IPS-18a (cell line): Measurements from ENCODE around the gene SMCHD1.

Experiments
- H3K27ac ChIP-seq: one replicate; pipeline ENCODE4 v1.5.1; 2013; ENCODE audit warnings: low read length
- H3K27me3 ChIP-seq: one replicate; pipeline ENCODE4 v1.6.1; 2013; ENCODE audit warnings: mild to moderate bottlenecking, low read length; ENCODE audit not compliant: control insufficient read depth, insufficient read depth
- H3K36me3 ChIP-seq: one replicate; pipeline ENCODE4 v1.6.1; 2013; ENCODE audit warnings: low read depth, low read length; ENCODE audit not compliant: control insufficient read depth
- H3K4me1 ChIP-seq: one replicate; pipeline ENCODE4 v1.6.1; 2013; ENCODE audit warnings: low read depth, low read length; ENCODE audit not compliant: control insufficient read depth
- H3K4me3 ChIP-seq: one replicate; pipeline ENCODE4 v1.5.1; 2013; ENCODE audit warnings: low read length
- H3K9ac ChIP-seq: one replicate; pipeline ENCODE4 v1.6.1; 2013; ENCODE audit warnings: mild to moderate bottlenecking, low read length, moderate library complexity
- H3K9me3 ChIP-seq: one replicate; pipeline ENCODE4 v1.6.1; 2013; ENCODE audit warnings: low read depth, low read length; ENCODE audit not compliant: control insufficient read depth

SMCHD1 gene

DNA sequence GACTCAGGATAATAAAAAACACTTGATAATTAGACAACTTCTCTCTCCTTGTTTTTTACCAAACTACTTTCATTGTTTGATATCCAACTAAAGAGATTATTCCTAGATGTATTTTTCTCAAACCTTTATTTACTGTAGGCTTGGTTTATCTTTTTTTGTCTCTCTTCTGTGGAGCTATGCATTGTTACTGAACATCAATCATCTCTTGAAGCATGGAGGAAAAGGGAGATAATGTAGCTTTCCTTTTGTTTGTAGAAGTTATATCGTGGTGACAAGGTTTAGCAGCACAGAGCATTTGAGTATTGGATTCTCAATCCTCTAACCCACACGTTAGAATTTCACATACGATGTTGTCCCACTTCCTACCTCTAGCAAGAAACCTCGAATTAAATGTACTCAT, 41.7 kb downstream of the SMCHD1 start:
- H3K27me3 ChIP-seq = no peaks in the 10 kb centered on the region
- no peak overlapping the region for H3K4me3 ChIP-seq
- no peak overlapping the region for H3K27ac ChIP-seq
- no peaks in the 10 kb centered on the region for H3K9me3 ChIP-seq
- peaks cover 73% of the 10 kb centered on the region for H3K36me3 ChIP-seq
- no peak overlapping the region for H3K9ac ChIP-seq
- H3K4me1 ChIP-seq = no peaks in the 10 kb centered on the region

DNA sequence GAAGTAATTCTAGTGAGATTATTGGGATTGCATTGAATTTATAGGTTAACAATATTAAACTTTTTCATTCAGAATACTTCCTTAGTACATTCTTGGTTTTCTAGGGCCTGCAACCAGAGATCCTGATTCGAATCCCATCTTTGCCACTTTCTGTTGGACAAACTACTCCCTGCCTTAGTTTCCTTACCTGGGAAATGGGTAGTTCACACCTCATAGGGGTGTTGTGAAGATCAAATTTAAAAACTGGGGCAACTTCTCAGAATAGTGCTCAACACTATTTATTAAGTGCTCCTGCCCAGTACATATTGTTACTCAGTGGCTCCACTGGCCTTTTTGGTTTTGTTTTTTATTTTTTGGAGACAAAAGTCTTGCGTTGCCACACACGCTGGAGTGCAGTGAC, 43.5 kb downstream of the SMCHD1 start:
- Histone ChIP-seq H3K4me1 (no peaks in the 10 kb centered on the region), H3K27me3 (no peaks in the 10 kb centered on the region), H3K4me3 (no peak overlapping the region), H3K27ac (no peak overlapping the region), H3K9me3 (no peaks in the 10 kb centered on the region), H3K36me3 (peaks cover 79% of the 10 kb centered on the region), H3K9ac (no peak overlapping the region)

DNA sequence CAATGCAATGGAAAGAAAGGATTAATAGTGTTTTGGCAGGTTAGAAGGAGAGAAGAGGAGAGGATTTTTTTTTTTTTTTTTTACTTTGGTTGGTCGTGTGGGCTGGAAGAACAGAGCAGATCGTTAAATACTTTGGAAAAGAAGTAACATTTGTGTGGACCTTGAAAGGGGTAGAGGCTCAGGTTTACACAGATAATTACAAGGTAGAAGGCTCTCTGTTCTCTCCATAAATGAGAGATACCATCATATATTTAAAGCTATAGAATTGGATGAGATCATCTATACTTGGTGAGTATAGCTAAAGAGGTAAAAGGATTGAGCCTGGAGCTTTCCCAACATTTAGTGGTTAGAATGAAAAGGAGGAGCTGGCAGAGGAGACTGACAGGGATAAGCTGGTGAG, 49.0 kb downstream of the SMCHD1 start:
- H3K4me1 ChIP-seq = no peaks in the 10 kb centered on the region
- no peaks in the 10 kb centered on the region for H3K27me3 ChIP-seq
- H3K9ac ChIP-seq = no peak overlapping the region
- H3K4me3 ChIP-seq = no peak overlapping the region
- no peaks in the 10 kb centered on the region for H3K9me3 ChIP-seq
- no peak overlapping the region for H3K27ac ChIP-seq
- H3K36me3 ChIP-seq = peaks cover 58% of the 10 kb centered on the region

DNA sequence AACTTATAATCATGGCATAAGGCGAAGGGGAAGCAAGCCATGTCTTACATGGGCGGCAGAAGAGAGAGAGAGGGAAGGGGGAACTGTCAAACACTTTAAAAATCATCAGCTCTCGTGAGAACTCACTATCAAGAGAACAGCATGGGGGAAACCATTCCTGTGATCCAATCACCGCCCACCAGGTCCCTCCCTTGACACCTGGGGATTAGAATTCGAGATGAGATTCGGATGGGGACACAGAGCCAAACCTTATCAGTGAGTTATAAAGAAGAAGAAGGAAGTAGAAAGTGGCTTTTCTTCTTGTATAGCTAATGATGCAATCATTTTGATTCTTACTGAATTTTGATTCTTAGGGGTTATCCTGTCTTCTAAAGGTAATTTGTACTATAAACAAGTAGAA, 51.4 kb downstream of the SMCHD1 start:
- Histone ChIP-seq H3K9ac (no peak overlapping the region), H3K9me3 (no peaks in the 10 kb centered on the region), H3K27me3 (no peaks in the 10 kb centered on the region), H3K4me1 (no peaks in the 10 kb centered on the region), H3K36me3 (peaks cover 47% of the 10 kb centered on the region), H3K4me3 (no peak overlapping the region), H3K27ac (no peak overlapping the region)

DNA sequence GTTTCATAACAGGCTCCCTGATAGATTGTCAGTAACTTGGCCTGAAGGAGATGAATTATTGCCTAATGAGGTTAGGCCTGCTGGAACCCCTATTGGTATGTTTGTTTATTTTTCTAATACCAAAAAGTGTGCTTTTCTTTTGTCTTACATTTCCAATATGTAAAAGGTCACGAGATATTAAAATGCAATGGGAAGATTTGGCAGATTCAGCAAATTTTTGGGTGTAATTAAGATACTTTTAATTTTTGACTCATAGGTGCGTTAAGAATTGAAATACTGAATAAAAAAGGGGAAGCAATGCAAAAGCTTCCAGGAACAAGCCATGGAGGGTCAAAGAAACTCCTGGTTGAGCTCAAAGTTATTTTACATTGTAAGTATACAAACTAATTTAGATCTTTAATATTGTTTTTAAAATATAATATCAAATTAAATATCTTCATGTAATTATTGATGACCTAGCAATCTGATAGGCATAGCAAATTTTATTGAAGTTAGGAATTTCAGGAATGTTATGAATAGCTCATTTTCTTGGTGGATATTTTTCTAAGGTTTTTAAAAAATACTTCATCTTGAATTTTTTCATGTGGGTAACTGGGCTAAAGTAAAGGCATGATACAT, 52.1 kb downstream of the SMCHD1 start:
- H3K27me3 ChIP-seq = no peaks in the 10 kb centered on the region
- H3K36me3 ChIP-seq = peaks cover 51% of the 10 kb centered on the region
- H3K9me3 ChIP-seq = no peaks in the 10 kb centered on the region
- no peaks in the 10 kb centered on the region for H3K4me1 ChIP-seq
- H3K9ac ChIP-seq = no peak overlapping the region
- no peak overlapping the region for H3K27ac ChIP-seq
- no peak overlapping the region for H3K4me3 ChIP-seq

DNA sequence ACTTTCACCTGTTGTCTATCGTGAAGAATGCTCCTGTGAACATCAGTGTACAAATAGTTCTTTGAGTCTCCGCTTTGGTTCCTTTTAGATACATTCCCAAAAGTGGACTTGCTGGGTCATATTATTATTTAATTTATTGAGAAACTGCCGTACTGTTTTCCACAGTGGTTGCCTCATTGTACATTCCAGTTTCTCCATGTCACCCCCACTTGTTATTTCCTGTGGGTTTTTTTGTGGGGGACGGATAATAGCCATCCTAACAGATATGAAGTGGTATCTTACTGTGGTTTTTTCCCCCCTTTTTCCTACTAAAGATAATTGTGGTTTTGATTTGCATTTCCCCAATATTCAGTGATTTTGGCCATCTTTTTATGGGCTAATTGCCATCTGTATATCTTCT, 53.8 kb downstream of the SMCHD1 start:
- no peak overlapping the region for H3K4me3 ChIP-seq
- H3K9me3 ChIP-seq = no peaks in the 10 kb centered on the region
- no peak overlapping the region for H3K27ac ChIP-seq
- peaks cover 44% of the 10 kb centered on the region for H3K36me3 ChIP-seq
- no peaks in the 10 kb centered on the region for H3K27me3 ChIP-seq
- no peak overlapping the region for H3K9ac ChIP-seq
- H3K4me1 ChIP-seq = peaks cover 2% of the 10 kb centered on the region

DNA sequence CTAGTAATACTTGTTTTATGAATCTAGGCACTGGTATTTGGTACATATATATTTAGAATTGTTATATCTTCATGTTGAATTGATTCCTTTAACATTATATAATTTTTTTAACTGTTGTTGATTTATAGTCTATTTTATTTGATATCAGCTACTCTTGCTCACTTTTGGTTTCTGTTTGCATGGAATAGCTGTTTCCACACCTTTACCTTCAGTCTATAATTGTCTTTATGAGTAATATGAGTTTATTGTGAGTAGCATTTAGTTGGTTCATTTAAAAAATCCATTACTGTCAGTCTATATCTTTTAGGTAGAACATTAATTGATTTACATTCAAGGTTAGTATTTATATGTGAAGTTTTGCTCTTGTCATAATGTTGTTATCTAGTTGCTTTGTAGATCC, 58.6 kb downstream of the SMCHD1 start:
- Histone ChIP-seq H3K9ac (no peak overlapping the region), H3K36me3 (peaks cover 48% of the 10 kb centered on the region), H3K9me3 (no peaks in the 10 kb centered on the region), H3K27me3 (no peaks in the 10 kb centered on the region), H3K4me3 (no peak overlapping the region), H3K4me1 (peaks cover 7% of the 10 kb centered on the region), H3K27ac (no peak overlapping the region)

DNA sequence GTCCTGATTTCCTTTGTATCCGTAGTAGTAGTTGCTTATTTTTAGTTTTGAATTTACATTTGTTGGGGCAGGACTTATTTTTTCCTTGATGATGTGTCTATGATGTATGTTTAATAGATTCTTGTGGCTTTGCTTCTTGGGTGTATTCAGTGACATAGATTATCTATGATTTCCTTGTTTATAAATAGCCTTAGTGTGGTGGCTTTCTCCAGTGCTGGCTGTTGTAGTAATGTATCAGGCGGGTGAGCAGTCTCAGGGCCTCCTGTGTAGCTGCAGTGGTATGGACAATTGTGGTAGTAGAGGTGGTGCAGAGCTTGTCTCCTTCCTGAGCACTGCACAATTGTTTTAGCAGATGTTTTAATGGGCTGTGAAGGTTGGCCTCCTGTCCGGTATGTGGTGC, 60.5 kb downstream of the SMCHD1 start:
- H3K9ac ChIP-seq = no peak overlapping the region
- H3K27ac ChIP-seq = no peak overlapping the region
- no peak overlapping the region for H3K4me3 ChIP-seq
- no peaks in the 10 kb centered on the region for H3K9me3 ChIP-seq
- H3K27me3 ChIP-seq = no peaks in the 10 kb centered on the region
- peaks cover 49% of the 10 kb centered on the region for H3K36me3 ChIP-seq
- peaks cover 7% of the 10 kb centered on the region for H3K4me1 ChIP-seq

DNA sequence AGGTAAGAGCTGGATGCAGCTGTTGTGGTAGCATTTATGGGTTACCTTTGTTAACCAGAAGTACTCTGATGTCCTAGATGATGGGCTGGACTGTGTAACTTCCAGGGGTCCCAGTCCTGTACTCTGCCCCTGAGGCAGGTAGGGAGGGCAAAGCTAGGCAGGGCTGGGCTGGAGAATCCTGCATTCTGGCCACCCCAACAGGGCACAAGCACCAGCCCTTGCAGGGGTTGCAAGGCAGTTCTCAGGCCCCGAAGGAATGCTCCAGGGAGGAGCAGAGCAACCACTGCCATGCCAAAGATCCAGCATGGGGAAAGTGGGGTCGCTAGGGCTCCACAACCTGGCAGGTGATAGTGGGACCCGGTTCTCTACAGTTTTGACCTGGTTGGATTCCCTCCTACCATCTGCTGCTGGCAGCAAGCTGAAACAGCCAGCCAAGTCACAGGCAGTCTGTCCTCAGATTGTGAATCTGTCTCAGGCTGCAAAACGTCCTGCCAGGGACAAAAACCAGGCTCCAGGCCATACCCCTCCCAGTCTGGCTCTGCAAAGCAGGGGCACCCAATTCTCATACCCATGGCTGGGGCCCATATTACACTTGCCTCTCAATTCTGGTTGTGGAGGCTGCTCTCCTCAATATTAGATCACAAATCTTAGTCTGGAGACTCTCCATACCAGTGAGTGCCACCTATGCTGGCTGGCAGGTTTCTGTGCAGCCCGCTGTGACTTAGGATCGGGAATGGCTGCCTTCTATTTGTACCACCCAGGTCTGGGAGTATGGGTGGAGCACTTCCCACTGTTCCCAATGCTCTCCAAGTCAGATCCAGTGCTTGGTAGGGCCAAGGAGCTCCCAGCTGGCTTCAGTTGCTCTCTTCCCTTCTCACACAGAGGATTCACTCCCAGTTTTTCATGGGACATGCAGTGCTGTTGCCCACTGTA, 61.1 kb downstream of the SMCHD1 start:
- Histone ChIP-seq H3K9me3 (no peaks in the 10 kb centered on the region), H3K36me3 (peaks cover 54% of the 10 kb centered on the region), H3K27me3 (no peaks in the 10 kb centered on the region), H3K9ac (no peak overlapping the region), H3K4me3 (no peak overlapping the region), H3K27ac (no peak overlapping the region), H3K4me1 (peaks cover 7% of the 10 kb centered on the region)

DNA sequence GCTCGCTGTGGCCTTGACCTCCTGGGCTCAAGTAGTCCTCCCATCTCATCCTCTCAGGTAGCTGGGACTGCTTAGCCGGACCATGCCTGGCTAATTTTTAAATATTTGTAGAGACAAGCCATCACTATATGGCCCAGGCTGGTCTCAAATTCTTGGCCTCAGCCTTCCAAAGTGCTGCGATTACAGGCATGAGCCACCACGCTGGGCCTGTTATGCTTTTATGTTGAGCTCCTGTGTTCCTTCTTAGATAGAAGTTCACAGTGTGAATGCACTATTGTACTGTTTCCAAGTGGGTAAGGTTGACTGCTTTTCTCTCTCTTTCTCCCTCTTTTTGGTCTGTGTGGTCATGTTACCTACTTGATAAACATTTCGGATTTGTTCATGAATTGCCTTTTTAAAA, 61.9 kb downstream of the SMCHD1 start:
- Histone ChIP-seq H3K36me3 (peaks cover 51% of the 10 kb centered on the region), H3K9me3 (no peaks in the 10 kb centered on the region), H3K27ac (no peak overlapping the region)

DNA sequence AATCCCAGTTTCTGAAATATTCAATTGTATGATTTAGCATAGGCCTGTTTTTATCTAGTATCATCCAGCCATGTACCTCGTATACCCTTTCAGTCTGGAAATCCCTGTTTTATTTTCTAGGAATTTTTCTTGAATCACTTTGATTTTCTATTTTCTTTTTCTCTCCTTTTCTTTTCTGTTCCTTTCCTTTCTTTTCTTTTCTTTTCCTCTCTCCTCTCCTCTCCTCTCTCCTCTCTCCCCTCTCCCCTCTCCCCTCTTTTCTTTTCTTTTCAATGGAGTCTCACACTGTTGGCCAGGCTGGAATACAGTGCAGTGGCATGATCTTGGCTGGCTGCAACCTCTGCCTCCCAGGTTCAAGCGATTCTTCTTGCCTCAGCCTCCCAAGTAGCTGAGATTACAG, 63.5 kb downstream of the SMCHD1 start:
- H3K4me1 ChIP-seq = peaks cover 7% of the 10 kb centered on the region
- H3K9me3 ChIP-seq = no peaks in the 10 kb centered on the region
- H3K9ac ChIP-seq = no peak overlapping the region
- no peak overlapping the region for H3K27ac ChIP-seq
- peaks cover 45% of the 10 kb centered on the region for H3K36me3 ChIP-seq
- H3K4me3 ChIP-seq = no peak overlapping the region
- no peaks in the 10 kb centered on the region for H3K27me3 ChIP-seq

More for the DNA sequence above, 61.9 kb downstream of the SMCHD1 start:
- Histone ChIP-seq H3K9ac (no peak overlapping the region), H3K4me3 (no peak overlapping the region), H3K27me3 (no peaks in the 10 kb centered on the region), H3K4me1 (peaks cover 7% of the 10 kb centered on the region)

DNA sequence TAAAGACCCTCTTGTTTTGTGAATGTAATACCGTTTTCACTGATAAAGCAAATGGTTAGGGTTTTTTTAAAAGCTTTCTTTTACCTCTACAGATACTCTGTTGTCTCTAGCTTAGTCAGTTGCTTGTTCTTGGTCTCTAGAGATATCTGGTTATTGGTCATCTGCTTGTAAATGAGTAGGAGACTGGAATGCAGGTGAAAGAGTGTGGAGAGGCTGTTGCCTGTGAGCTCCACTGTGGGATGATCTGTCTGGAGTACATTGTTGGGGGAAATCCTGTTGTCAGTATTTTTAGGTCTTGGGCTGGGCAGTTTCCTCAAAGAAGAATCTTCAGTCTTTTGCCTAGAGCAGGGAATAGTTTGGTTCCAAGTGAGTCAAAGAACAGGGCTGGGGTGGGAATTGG, 67.7 kb downstream of the SMCHD1 start:
- Histone ChIP-seq H3K9ac (no peak overlapping the region), H3K27ac (no peak overlapping the region), H3K36me3 (peaks cover 41% of the 10 kb centered on the region), H3K4me3 (no peak overlapping the region), H3K9me3 (no peaks in the 10 kb centered on the region), H3K4me1 (no peaks in the 10 kb centered on the region), H3K27me3 (no peaks in the 10 kb centered on the region)
